Activated T-cell treated with anti-CD3 and anti-CD28 coated beads, Interleukin-2, amount 50 U/mL, for 72 hours (primary cell): ENCODE results near the gene CDC42BPB. TPM values are rescaled to one million over a fixed set of nuclear protein-coding genes. Genes with fewer than 3 reads are reported as not detected.
A peak's percentile ranks its signal among the peaks of the same experiment; 100 is the strongest.

Experiments used
- ATAC-seq, 2 donors: fragments of 150-1000 bp; cut with Tn5 transposase; replicated peaks in 1 of 2; 2 replicates each; pipeline ENCODE4 v1.10.0; 2021; ENCODE audit warnings: moderate library complexity in 2 of 2, mild to moderate bottlenecking in 1 of 2
- DNase-seq, 2 donors: peaks; one replicate each; pipeline ENCODE4 v3.0.0; 2021 to 2022; ENCODE audit warnings: mixed read lengths in 1 of 2
- H3K27ac Mint-ChIP-seq: one replicate; pipeline ENCODE4 v1.8.0; 2022; ENCODE audit warnings: mild to moderate bottlenecking, moderate library complexity, mixed read lengths
- H3K27me3 Mint-ChIP-seq: one replicate; pipeline ENCODE4 v1.8.0; 2022; ENCODE audit warnings: low read depth, mixed read lengths
- H3K36me3 Mint-ChIP-seq, 2 donors: one replicate each; pipeline ENCODE4 v1.8.0; 2022; ENCODE audit warnings: mixed read lengths in 2 of 2, mild to moderate bottlenecking in 1 of 2; ENCODE audit not compliant: insufficient read depth in 2 of 2
- H3K4me1 Mint-ChIP-seq: one replicate; pipeline ENCODE4 v1.8.0; 2022; ENCODE audit warnings: low read depth, mixed read lengths
- H3K4me3 Mint-ChIP-seq, 2 donors: one replicate each; pipeline ENCODE4 v1.8.0; 2022; ENCODE audit warnings: mild to moderate bottlenecking in 2 of 2, mixed read lengths in 2 of 2, moderate library complexity in 2 of 2
- H3K9me3 Mint-ChIP-seq, 2 donors: one replicate each; pipeline ENCODE4 v1.8.0; 2022; ENCODE audit warnings: mixed read lengths in 2 of 2
- total RNA-seq, 2 donors: library from RNA; stranded (reverse); gene quantifications; one replicate each; pipeline ENCODE4 v1.2.3, GENCODE V29; 2022

CDC42BPB gene
- total RNA-seq, 2 donors from 2014 or later = 3.7 to 5.4 TPM

DNA sequence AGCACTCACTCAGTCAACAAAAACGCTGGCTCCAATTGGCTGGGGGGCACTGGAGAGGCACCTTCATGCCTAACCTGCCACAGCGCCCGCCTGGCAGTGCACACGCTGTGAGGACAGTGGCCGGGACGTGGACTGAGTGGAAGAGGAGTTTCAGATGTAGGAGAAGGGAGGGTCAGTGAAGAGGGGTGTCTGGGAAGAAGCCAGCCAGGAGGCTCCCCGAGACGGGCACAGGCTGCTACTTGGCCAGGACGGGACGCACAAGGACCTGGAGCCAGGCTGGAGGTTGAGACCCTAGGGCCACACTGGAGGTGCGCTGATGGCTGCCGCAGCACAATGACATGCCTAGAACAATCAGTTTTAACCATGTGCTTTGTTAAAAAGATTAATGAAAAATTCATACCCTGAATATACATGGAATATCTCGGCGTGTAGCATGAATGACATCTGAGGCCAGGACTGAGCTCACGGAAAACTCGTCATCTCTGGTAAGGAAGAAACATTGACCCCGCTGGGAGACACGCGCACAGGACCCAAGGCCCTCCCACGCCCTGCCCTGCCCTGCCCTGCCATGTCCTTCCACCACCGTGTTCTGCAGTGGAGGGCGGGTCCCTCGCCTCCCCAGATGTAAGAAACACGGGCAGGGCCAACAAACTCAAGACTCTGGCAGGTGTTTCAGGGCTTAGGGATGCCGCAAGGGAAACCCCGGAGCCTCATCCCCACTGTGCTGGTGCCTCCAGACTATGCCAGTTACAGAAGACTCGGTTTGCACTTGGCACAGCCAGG, 109.8 kb downstream of the CDC42BPB start:
- ATAC-seq (no peak), DNase-seq (no peak)
- Mint-ChIP-seq H3K36me3 (no peaks in the 10 kb centered on the region), H3K27ac (peak overlapping the region; percentile 38), H3K9me3 (no peaks in the 10 kb centered on the region), H3K4me3 (peak overlapping the region; percentile 55 to 56), H3K4me1 (peaks cover 28% of the 10 kb centered on the region), H3K27me3 (no peaks in the 10 kb centered on the region)

DNA sequence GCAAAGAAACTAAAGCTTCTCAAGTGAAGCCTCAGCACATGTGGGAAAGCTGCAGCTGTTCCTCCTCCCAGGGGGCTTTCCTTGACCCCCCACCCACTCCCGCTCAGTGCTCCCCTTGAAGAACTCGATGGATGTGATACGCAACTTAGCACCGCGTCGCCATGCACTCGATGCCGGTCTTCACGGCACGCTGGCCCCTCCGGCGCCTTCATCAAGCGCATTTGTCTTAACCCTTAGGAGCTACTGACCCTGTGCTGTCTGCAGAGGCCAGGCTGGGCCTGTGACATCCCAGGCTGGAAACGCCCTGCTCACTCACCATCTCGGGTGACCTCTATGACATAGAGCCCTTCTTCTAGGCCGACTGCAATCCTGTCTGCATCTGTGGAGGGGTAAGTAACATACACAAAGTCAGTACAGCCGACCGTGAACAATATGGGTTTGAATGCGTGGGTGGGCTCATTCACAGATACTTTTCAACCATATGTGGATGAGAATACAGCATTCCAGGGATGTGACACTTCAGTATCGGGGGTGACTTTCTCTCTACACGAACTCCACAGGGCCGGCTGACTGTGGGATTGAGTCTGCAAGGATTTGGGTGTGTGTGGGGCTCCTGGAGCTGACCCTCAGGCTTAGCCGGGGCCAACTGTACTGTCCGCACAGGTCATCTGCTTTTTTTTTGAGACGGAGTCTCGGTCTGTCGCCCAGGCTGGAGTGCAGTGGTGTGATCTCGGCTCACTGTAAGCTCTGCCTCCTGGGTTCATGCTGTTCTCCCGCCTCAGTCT, 111.8 kb downstream of the CDC42BPB start:
- H3K9me3 Mint-ChIP-seq = no peaks in the 10 kb centered on the region
- no peaks in the 10 kb centered on the region for H3K27me3 Mint-ChIP-seq
- H3K36me3 Mint-ChIP-seq = no peaks in the 10 kb centered on the region

DNA sequence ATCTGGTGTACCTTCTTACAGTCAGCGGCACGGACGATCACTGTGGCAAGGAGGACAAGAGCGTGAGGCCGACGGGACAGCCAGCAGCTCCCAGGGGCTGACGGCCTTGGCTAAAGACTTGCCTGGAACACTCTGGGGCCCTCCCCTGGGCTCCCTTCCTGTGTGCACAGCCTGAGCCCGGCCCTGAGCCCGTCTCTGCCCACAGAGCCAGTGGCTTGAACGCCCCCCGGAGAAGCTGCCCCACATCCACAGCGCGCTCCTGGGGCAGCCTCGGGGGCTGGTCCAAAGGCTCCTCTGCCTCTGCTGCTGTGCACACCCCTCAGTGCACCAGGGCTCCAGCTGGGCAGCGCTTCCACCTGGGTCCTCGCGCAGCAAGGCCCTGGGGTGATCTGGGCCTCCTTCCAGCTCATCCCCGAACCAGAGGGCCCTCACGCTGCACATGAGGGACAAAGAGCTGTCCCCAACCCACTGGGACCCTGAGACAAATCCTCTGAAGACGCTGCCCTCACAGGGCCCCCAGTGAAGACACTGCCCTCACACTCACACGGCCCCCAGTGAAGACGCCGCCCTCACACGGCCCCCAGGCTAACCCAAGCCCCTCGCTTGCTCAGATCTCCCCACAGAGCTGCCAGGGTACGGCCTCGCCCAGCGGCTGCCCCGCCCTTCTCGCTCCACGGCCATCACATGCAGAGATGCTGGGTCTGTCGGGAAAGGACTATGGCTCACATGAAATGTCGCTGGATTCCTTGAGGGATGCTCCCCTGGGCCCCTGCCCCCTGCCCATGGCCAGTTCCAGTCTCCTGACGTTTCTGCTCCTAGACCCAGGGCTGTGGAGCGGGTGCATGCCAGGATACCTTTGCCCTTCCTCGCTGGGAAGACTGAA, 112.7 kb downstream of the CDC42BPB start:
- Mint-ChIP-seq H3K36me3 (no peaks in the 10 kb centered on the region), H3K4me1 (peaks cover 28% of the 10 kb centered on the region), H3K27ac (no peak overlapping the region), H3K9me3 (no peaks in the 10 kb centered on the region), H3K27me3 (no peaks in the 10 kb centered on the region), H3K4me3 (no peak overlapping the region)
- ATAC-seq (no peak), DNase-seq (no peak)

More for the DNA sequence above, 111.8 kb downstream of the CDC42BPB start:
- H3K4me3 Mint-ChIP-seq = no peak overlapping the region
- DNase-seq = no peak
- peaks cover 28% of the 10 kb centered on the region for H3K4me1 Mint-ChIP-seq
- H3K27ac Mint-ChIP-seq = no peak overlapping the region
- ATAC-seq = no peak

DNA sequence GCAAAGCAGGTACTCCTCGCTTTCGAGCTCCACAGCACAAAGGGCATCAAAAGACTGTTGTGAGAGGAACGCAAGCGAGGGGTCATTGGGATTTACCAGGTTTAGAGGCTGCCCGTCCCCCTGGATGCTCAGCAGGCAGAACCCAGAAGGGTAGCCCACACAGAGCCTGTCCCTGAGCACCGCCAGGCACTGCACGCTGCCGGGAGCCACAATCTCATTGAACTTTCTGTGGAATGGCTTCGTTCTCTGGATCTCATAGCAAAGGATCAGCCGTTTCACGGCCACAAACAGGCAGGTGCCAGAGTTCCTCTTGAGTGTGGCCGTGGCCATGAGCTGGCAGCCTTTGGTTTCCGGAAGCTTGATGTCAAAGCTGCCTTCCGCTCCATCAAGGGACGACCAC, 113.4 kb downstream of the CDC42BPB start:
- Mint-ChIP-seq H3K27ac (no peak overlapping the region), H3K4me1 (peaks cover 21% of the 10 kb centered on the region), H3K4me3 (no peak overlapping the region), H3K36me3 (no peaks in the 10 kb centered on the region), H3K9me3 (no peaks in the 10 kb centered on the region), H3K27me3 (no peaks in the 10 kb centered on the region)
- DNase-seq (no peak), ATAC-seq (no peak)

DNA sequence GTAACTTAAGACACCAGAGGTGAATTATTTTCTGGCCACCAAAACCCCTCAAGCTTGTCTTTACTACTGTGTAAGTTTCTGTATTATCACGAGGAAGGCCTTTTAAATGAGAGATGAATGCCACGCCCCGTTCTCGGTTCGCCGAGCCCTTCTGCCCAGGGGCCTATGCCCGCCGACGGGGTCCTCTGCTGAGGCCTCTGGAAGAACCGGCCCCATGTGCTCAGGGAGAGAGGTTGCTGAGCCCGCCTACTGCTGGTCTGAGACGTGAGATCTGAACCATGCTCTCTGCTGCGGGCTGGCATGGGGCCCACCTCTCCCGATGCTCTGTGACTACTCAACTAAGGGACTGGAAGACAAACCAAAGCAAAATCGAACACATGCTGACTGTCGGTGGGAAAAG, 113.9 kb downstream of the CDC42BPB start:
- Mint-ChIP-seq H3K27me3 (no peaks in the 10 kb centered on the region), H3K4me1 (peaks cover 17% of the 10 kb centered on the region), H3K9me3 (no peaks in the 10 kb centered on the region), H3K27ac (no peak overlapping the region), H3K4me3 (no peak overlapping the region), H3K36me3 (no peaks in the 10 kb centered on the region)
- DNase-seq (no peak), ATAC-seq (no peak)

DNA sequence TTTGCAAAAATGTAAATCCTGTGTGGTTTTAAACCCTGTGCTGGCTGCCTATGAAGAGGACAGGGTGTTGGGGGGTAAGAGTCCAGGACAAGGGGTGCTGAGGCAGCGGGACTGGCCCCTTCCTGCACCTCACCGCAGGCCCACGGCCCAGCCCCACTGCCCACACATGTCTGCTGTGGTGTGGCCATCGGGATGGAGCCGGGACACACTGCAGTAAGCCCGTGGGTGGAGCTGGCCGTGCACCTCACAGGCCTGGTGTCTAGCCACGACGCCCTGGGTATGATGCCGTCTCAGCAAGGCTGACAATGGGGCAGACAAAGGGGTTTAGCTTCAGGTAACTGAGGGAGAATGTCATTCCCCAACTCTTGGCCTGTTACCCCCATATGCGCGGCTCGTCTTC, 115.3 kb downstream of the CDC42BPB start:
- Mint-ChIP-seq H3K27me3 (no peaks in the 10 kb centered on the region), H3K9me3 (no peaks in the 10 kb centered on the region), H3K27ac (no peak overlapping the region), H3K36me3 (no peaks in the 10 kb centered on the region), H3K4me1 (peaks cover 9% of the 10 kb centered on the region), H3K4me3 (no peak overlapping the region)
- DNase-seq (no peak), ATAC-seq (no peak)

DNA sequence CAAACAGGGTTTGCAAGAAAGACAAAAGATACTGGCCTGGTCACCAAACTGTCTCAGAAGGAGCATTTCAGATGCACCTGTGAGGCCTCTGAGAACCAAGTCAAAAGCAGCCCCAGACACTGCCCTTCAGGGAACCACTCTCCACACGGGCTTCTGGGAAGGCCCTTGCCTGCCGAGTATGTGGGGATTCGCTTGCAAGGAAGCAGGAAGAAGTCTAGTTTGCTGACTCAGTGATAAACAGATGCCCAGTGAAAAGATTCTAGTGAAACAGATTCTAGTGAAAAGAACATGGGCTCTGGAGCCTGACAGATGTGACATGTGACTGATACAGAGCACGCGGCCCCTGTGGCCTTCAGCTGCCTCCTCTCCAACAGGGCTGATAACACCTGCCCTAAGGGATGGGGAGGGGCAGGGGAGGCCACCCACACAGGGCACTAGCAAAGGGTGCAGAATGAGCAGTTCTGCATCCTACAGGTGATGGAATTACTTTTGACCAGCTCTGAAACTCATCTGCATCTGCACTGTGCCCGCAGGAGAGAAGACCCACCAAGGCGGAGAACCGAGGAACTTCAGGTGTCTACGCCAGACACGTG, 115.8 kb downstream of the CDC42BPB start:
- Mint-ChIP-seq H3K27ac (no peak overlapping the region), H3K36me3 (no peaks in the 10 kb centered on the region), H3K9me3 (no peaks in the 10 kb centered on the region), H3K27me3 (no peaks in the 10 kb centered on the region), H3K4me1 (peaks cover 3% of the 10 kb centered on the region), H3K4me3 (no peak overlapping the region)
- DNase-seq = no peak
- ATAC-seq = no peak

DNA sequence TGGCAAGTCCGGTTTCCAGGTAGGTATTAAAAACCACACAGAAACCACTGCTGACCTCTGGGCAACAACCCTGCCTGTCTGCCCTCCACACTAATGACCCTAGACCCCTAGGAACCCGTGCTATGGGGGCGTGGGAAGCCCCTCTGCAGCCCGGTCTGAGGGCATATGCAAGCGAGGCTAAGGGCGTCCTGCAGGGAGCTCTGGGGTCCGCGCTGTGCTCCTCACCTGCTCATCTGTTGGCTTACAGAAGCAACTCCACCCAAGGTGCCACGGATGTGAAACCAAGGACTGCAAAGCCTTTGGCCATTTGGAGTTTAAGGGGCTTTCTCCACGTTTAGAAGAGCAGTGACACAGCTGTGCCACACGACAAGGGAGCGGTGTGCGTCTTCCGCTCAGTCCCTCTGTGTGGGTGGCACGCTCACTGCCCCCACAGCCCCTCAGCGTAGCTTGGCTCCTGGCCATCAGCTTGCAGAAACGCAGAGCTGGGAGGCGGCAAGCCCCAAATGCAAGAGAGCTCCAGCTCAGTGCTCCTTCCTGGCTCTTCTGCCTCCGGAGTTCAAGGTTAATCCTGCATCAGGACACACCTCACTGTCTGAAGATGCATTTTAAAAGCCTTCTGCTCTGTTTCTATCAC, 116.5 kb downstream of the CDC42BPB start:
- H3K4me1 Mint-ChIP-seq = no peaks in the 10 kb centered on the region
- H3K27me3 Mint-ChIP-seq = no peaks in the 10 kb centered on the region
- no peak for ATAC-seq
- H3K36me3 Mint-ChIP-seq = no peaks in the 10 kb centered on the region
- no peak for DNase-seq
- no peaks in the 10 kb centered on the region for H3K9me3 Mint-ChIP-seq
- no peak overlapping the region for H3K4me3 Mint-ChIP-seq
- H3K27ac Mint-ChIP-seq = no peak overlapping the region

DNA sequence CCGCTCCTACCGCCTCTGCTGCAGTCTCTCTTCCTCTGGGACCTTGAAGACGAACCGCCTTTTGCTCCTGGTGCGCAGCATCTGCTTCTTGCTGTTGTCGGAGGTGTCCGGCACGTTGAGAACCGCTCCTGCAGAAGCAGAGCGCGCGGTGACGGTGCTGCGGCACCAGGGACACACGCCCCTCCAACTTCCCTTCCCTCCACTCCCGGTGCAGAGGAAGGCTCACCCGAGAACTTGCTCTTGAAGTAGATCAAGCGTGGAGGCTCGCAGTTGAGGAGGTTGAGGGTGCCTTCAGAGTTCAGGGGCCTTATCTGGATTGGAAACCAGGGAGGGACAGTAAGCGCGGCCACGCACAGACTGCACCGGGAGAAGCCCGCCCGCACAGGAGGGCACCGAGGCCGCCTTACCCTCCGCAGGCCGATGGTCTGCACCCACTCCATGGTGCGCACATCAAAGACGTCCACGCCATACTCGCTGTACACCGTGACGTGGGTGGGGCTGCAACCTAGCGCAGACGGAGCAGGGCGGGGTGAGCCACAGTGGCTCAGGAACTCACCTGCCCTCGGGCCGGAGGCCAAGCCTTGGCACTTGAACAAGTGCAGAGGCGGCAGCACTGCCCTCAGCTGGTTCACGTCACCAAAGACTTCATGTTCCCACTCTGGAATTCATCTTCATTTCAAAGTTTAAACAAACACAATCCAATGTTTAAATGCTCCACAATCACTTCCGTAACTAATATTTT, 117.4 kb downstream of the CDC42BPB start:
- Mint-ChIP-seq H3K27me3 (no peaks in the 10 kb centered on the region), H3K4me1 (no peaks in the 10 kb centered on the region), H3K4me3 (no peak overlapping the region), H3K27ac (no peak overlapping the region), H3K9me3 (no peaks in the 10 kb centered on the region), H3K36me3 (no peaks in the 10 kb centered on the region)
- DNase-seq (no peak), ATAC-seq (no peak)

DNA sequence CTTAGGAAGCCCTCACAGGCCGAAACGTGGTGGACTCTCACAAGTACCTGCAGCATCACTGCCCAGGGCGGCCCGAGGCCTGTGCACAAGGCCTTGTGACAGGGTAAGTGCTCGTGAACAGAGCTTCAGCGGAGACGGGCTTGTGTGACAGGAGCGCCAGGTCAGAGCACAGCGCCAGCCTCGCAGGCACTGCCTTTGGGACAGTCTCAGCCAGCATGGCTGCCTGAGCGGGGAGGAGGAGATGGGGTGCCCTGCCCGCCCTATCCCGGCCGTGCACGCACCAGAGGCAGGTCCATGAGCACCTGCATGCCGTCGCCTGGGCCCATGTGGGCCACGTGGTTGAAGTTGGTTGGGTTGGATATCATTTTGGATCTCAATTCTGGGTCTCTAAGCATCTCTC, 118.0 kb downstream of the CDC42BPB start:
- no peak for DNase-seq

DNA sequence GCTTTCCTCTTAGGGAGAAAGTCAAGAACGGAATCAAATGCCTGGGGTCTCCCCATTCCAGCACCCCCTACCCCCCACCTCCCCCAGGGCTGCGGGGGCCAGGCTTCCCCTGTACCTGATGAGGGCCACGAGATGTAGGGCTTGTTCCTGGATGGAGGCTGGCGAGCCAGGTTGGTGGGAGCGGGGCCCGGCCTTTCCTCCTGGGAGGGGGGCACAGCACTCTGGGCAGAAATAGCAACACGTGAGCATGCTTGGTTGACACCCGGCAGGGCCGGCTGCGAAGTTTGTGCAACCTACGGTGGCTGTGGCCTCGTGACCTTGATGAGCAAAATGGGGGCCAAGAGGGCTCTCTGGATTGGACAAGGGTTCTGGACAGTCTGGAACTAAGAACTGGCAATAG, 119.2 kb downstream of the CDC42BPB start:
- DNase-seq = no peak
- no peaks in the 10 kb centered on the region for H3K9me3 Mint-ChIP-seq
- no peaks in the 10 kb centered on the region for H3K27me3 Mint-ChIP-seq
- H3K4me1 Mint-ChIP-seq = no peaks in the 10 kb centered on the region
- no peak for ATAC-seq
- no peak overlapping the region for H3K4me3 Mint-ChIP-seq
- no peaks in the 10 kb centered on the region for H3K36me3 Mint-ChIP-seq
- no peak overlapping the region for H3K27ac Mint-ChIP-seq

More for the DNA sequence above, 118.0 kb downstream of the CDC42BPB start:
- H3K4me3 Mint-ChIP-seq = no peak overlapping the region
- H3K27ac Mint-ChIP-seq = no peak overlapping the region
- H3K27me3 Mint-ChIP-seq = no peaks in the 10 kb centered on the region
- no peaks in the 10 kb centered on the region for H3K36me3 Mint-ChIP-seq
- no peaks in the 10 kb centered on the region for H3K9me3 Mint-ChIP-seq
- H3K4me1 Mint-ChIP-seq = no peaks in the 10 kb centered on the region
- ATAC-seq = no peak
